Tongue (tissue), 2 donors: ENCODE results near the gene SPATS2L. TPM values are rescaled to one million over a fixed set of nuclear protein-coding genes. Genes with fewer than 3 reads are reported as not detected.

Experiments
- DNase-seq: peaks from one replicate; pipeline ENCODE4 v3.0.0-alpha.2; 2015
- total RNA-seq: library from RNA; depleted of rRNA; stranded (reverse); fragments of >200 nt; gene quantifications from one replicate; pipeline ENCODE4 v1.2.3, GENCODE V29; 2014

The SPATS2L gene
- total RNA-seq: 220 TPM

- peak; percentile 97 for DNase-seq
Observed at GRCh38 chr2:200306196-200306930, at the start of gene SPATS2L. Gene SPATS2L, plus strand, starts transcription at chr2:200306693. Its CDS starts 82,552 bp downstream, at chr2:200389245.

GRCh38 chr2:200257570-200257969, 48.9 kb upstream of the SPATS2L start:
- no peak for DNase-seq

GRCh38 chr2:200258081-200258480, 48.4 kb upstream of the SPATS2L start:
- DNase-seq: no peak

GRCh38 chr2:200258881-200259576, 47.5 kb upstream of the SPATS2L start:
- no peak for DNase-seq

DNA sequence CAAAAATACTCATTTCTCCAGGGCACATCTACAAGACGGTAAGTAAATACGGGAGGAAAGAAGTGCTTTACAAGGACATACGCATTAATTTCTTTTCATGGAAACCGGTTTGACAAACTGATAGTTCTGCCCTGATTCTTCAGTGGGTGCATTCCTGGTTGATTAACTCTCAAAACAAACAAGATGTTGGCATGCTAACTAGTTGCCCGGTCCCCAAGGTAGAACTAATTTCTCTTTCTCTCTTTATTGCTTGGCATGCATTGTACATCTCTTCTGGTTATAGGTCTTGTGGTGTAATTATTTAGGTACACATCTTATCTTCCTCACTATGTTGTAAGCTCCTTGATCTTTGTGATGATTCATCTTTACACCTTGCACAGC, 46.9 kb upstream of the SPATS2L start:
- DNase-seq: peak; percentile 38

- no peak for DNase-seq
Observed at GRCh38 chr2:200262047-200262446, 44.4 kb upstream of the SPATS2L start.

- DNase-seq: no peak
Observed at GRCh38 chr2:200263279-200263678, 43.2 kb upstream of the SPATS2L start.

DNA sequence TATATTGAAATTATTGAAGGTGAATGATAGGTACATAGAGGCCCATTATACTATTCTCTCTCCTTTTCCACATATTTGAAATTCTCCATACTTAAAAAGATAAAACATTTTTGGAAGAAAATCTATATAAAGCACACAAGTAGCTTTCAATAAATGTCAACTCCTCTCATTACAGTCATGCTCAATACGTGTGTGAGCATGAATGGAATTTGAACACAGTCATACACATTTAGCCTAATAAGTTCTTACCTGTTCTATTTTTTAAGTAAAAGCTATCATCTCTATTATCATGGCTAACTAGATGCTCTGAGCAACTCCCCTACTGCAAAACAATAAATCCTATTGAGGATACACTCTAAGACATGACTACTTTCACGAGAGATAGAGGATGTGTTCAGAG, 41.9 kb upstream of the SPATS2L start:
- DNase-seq: no peak

- DNase-seq: no peak
Observed at GRCh38 chr2:200266406-200266805, 40.1 kb upstream of the SPATS2L start.

GRCh38 chr2:200267350-200267749, 39.1 kb upstream of the SPATS2L start:
- no peak for DNase-seq

GRCh38 chr2:200270732-200271131, 35.8 kb upstream of the SPATS2L start:
- no peak for DNase-seq

DNA sequence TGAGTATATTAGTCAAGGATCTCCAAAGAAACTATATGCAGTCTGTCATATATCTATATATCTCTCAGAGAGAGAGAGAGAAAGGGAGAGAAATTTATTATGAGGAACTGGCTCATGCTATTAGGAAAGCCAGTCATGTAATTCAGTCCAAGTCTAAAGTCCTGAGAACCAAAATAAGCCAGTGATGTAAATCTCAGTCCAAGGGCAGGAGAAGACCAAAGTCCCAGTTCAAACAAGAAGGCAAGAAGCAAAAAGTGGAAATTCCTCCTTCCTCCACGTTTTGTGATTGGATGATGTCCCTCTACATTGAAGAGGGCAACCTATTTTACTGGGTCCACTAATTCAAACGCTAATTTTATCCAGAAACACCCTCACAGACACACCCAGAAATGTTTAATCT, 34.2 kb upstream of the SPATS2L start:
- DNase-seq: no peak

GRCh38 chr2:200274116-200275075, 32.1 kb upstream of the SPATS2L start:
- DNase-seq: peak; percentile 88

GRCh38 chr2:200275295-200276013, 31.0 kb upstream of the SPATS2L start:
- DNase-seq: peak; percentile 84

DNA sequence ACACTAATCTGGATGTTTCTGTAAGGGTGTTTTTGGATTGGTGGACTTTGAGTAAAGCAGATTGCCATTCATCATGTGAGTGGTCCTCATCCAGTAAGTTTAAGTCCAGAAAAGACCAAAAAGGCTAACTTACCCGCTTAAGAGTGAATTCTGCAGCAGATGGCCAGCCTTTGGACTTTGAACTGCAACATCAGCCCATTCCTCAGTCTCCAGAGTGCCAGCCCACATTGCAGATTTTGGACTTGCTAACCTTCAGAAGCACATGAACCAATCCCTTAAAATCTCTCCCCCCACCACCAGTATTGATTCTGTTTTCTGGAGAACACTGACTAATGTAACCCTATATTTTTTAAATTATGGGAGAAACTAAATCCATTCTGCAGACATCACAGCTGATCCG, 30.0 kb upstream of the SPATS2L start:
- DNase-seq: no peak

DNA sequence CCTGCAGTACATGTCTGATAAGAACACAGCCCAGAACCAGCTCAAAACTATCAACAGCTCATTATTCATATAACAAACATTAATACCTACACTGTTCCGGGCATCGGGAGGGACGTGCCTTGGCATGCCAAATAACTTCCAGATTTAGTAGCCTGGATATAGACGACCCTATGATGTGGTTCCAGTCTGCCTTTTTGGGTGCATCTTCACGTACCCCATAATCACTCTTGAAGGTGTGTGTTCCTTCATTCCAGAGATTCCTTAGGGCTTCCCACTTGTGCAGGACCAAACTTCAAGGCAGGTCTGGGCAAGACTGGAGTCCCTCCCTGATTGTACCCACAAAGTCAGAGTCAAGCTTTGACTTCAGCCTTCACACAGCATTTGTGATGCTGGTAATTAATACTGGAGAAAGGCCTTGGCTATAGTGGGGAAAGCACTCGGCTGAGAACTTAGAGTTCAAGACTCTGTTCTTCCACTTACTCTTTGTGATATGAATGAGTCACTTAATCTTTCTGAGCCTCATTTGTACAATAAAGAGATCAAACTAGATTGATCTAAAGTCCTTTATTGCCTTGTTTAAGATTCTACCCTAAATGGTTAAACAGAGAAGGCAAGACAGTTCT, 27.7 kb upstream of the SPATS2L start:
- DNase-seq: no peak

- DNase-seq: no peak
Observed at GRCh38 chr2:200279857-200280256, 26.6 kb upstream of the SPATS2L start.

GRCh38 chr2:200286578-200286977, 19.9 kb upstream of the SPATS2L start:
- DNase-seq: no peak

- DNase-seq: no peak
Observed at GRCh38 chr2:200288670-200289429, 17.6 kb upstream of the SPATS2L start.

DNA sequence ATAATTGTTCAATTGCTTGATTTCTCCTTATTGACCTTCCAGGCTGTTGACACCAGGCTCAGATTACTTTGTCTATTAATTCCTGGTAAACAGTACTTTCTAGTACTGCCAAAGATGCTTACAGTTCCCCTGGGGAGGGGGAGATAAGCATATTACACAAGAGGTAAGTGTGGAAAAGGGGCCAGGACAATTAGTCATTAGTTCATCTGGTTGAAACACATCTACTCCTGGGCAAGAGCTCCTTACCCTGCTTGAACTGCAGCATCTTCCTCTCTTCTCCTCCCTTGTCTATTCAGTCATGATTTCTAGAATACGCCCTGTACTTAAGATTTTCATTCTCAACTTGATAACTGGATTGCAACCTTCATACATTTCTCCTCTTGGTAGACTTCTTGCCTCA, 10.4 kb upstream of the SPATS2L start:
- no peak for DNase-seq

DNA sequence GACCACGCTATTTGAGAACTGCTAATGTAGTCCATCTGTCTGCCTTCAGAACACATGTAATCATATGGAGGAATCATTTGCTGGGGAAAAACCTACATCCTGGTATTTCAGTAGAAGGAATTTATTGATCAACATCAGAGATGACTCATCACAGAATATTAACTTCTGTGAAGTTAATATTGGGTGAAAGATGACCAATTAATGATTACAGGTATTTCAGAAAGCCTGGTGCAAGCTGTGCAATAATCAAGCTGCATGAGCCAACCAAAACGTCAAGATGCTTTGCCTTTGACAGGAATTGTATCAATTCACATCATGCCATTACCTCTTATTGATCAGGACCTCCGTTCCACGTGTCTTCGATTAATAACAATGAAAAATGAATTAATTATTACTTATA, 9.4 kb upstream of the SPATS2L start:
- no peak for DNase-seq
